ENCODE data around the gene TANC1. TPM values are rescaled to one million over a fixed set of nuclear protein-coding genes. Genes with fewer than 3 reads are reported as not detected.
A peak's percentile ranks its signal among the peaks of the same experiment; 100 is the strongest.

Gene TANC1
- total RNA-seq, 1 donor from 2014 or later: 18.5 TPM

DNA sequence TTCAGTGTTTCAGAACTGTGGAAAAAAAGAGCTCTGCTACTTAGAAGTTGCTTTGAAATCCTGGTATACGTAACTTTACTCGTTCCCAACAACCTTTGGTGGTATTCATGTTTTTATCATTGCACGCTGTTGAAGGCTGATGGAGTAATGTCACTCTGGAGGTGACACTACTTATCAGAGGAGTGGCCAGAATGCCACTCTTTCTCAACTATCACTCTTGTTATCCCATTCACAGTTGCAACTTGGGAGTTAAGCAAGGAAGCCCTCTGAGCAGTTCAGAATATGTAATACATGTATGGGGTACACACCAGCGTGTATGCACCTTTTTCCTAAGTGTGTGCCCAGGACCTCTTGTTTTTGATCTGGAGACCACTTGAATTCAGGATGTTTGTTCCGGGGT is 53.6 kb downstream of the TANC1 start:
- Histone ChIP-seq H3K27me3 (ENCODE audit: control insufficient read depth, insufficient read depth, low read length) (no peaks in the 10 kb centered on the region), H3K4me3 (ENCODE audit: low read depth, low read length) (no peak overlapping the region), H3K36me3 (ENCODE audit: control insufficient read depth, insufficient read depth, low read length) (no peaks in the 10 kb centered on the region)
- TF ChIP-seq, protein P1, sequence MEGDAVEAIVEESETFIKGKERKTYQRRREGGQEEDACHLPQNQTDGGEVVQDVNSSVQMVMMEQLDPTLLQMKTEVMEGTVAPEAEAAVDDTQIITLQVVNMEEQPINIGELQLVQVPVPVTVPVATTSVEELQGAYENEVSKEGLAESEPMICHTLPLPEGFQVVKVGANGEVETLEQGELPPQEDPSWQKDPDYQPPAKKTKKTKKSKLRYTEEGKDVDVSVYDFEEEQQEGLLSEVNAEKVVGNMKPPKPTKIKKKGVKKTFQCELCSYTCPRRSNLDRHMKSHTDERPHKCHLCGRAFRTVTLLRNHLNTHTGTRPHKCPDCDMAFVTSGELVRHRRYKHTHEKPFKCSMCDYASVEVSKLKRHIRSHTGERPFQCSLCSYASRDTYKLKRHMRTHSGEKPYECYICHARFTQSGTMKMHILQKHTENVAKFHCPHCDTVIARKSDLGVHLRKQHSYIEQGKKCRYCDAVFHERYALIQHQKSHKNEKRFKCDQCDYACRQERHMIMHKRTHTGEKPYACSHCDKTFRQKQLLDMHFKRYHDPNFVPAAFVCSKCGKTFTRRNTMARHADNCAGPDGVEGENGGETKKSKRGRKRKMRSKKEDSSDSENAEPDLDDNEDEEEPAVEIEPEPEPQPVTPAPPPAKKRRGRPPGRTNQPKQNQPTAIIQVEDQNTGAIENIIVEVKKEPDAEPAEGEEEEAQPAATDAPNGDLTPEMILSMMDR (IDR thresholded peaks at IDR 0.05; ENCODE audit: insufficient read depth, low read length, poor library complexity, severe bottlenecking): no peak
- no peak for DNase-seq (ENCODE audit: low read depth)

DNA sequence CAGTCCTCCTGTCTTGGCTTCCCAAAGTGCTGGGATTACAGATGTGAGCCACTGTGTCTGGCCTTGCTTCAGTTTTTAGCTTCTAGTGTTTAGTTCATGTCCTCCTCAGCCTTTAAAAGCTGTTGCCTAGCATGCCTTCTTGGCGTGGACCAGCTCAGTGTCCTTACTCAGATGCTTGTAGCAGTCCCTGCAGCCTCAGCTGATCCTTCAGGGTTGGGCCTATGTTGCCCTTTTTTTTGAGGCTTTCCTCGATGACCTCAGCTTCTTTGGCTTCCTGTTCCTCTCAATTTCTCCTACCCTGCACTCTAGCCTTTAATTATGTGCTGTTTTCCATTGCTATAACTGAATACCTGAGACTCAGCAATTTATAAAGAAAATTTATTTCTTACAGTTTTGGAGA is 57.7 kb downstream of the TANC1 start:
- H3K36me3 ChIP-seq (ENCODE audit: control insufficient read depth, insufficient read depth, low read length): peaks cover 1% of the 10 kb centered on the region
- TF ChIP-seq, protein P1 (IDR thresholded peaks at IDR 0.05; ENCODE audit: insufficient read depth, low read length, poor library complexity, severe bottlenecking): no peak
- no peak for DNase-seq (ENCODE audit: low read depth)
- no peaks in the 10 kb centered on the region for H3K27me3 ChIP-seq (ENCODE audit: control insufficient read depth, insufficient read depth, low read length)
- H3K4me3 ChIP-seq (ENCODE audit: low read depth, low read length): no peak overlapping the region

DNA sequence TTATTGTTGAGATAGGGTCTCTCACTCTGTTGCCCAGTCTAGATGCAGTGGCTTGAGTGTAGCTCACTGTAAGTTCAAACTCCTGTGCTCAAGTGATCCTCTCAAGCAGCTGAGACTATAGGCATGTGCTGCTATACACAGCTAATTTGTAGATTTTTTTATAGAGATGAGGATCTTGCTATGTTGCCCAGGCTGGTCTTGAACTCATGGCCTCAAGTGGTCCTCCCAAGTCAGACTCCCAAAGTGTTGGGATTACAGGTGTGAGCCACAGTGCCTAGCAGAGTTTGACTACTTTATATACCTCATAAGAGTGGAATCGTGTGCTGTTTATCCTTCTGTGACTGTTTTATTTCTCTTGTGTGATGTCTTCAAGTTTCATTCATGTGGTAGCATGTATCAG is 60.3 kb downstream of the TANC1 start:
- DNase-seq (ENCODE audit: low read depth): no peak
- H3K4me3 ChIP-seq (ENCODE audit: low read depth, low read length): no peak overlapping the region
- TF ChIP-seq, protein P1 (IDR thresholded peaks at IDR 0.05; ENCODE audit: insufficient read depth, low read length, poor library complexity, severe bottlenecking): no peak
- no peaks in the 10 kb centered on the region for H3K27me3 ChIP-seq (ENCODE audit: control insufficient read depth, insufficient read depth, low read length)
- peaks cover 1% of the 10 kb centered on the region for H3K36me3 ChIP-seq (ENCODE audit: control insufficient read depth, insufficient read depth, low read length)

DNA sequence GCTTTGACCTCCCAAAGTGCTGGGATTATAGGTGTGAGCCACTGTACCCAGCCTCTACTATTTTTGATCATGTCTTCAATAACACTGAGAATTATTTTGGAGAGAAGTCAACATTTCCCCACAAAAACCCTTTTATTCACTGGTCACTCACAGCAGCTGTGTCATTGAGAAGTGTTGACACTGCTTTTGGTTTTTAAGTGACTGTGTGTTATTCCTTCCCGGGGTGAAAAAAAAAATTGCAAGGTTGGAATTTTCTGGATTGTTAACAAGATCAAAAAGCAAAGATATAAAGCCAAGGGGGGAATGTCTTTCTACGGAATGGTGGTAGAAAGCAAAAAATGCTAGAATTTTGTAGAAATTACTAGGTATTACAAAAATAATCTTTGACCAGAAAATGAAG is 61.5 kb downstream of the TANC1 start:
- DNase-seq (ENCODE audit: low read depth): no peak
- peaks cover 1% of the 10 kb centered on the region for H3K36me3 ChIP-seq (ENCODE audit: control insufficient read depth, insufficient read depth, low read length)
- TF ChIP-seq, protein P1 (IDR thresholded peaks at IDR 0.05; ENCODE audit: insufficient read depth, low read length, poor library complexity, severe bottlenecking): no peak
- no peaks in the 10 kb centered on the region for H3K27me3 ChIP-seq (ENCODE audit: control insufficient read depth, insufficient read depth, low read length)
- no peak overlapping the region for H3K4me3 ChIP-seq (ENCODE audit: low read depth, low read length)

DNA sequence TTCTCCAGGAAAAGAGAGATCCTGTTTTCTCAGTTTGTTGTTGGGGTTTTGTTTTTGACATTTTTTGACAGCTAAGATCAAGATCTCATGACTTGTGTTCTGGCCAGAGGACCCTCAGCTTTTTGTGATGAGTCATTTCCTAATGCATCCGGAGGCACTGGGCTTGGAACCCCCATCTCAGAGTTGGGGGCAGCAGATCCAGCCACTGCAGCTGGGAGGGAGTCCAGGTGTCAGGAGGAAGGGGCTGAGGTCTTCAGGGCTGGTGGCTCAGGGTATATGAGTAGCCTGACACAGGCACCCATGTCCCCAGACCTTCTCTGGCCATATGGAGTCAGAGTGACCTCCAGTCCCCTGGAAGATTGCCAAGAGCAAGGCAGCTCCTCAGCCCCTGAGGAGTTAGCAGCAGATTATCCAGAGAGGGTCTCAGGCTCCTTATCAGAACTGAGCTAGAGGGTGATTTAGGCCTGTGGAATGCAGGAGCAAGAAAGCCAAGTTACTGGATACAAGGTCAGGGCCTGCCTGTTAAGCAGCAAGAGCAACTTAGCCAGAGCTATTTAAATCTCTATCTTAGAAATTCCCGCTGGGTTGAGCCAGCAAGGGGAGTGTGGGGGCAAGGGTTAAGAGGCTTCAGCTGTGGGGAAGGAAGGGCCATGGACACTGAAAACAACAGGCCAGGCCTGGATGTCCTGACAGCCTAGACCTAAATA is 62.4 kb downstream of the TANC1 start:
- no peaks in the 10 kb centered on the region for H3K27me3 ChIP-seq (ENCODE audit: control insufficient read depth, insufficient read depth, low read length)
- TF ChIP-seq, protein P1 (IDR thresholded peaks at IDR 0.05; ENCODE audit: insufficient read depth, low read length, poor library complexity, severe bottlenecking): no peak
- peak; percentile 43 for DNase-seq (ENCODE audit: low read depth)
- peaks cover 1% of the 10 kb centered on the region for H3K36me3 ChIP-seq (ENCODE audit: control insufficient read depth, insufficient read depth, low read length)
- no peak overlapping the region for H3K4me3 ChIP-seq (ENCODE audit: low read depth, low read length)

DNA sequence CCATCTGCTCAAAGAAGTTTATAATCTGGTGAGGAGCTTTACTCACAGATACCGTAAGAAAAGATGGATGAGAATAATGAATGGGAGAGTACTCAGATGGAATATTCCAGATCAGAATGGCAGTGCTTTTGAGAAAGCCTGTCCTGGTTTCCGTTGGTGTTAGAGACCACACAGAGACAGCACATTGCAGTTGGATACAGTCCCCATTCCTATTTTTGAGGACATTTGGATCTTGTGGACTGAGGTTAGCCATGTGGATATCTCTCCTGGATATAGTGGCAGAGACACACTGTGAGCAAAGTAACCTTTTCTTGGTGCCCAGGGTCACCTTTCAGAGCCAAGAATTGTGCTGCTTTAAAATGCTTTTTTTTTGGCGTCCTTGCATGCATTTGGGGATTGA is 63.7 kb downstream of the TANC1 start:
- TF ChIP-seq, protein P1 (IDR thresholded peaks at IDR 0.05; ENCODE audit: insufficient read depth, low read length, poor library complexity, severe bottlenecking): no peak
- Histone ChIP-seq H3K27me3 (ENCODE audit: control insufficient read depth, insufficient read depth, low read length) (no peaks in the 10 kb centered on the region), H3K4me3 (ENCODE audit: low read depth, low read length) (no peak overlapping the region), H3K36me3 (ENCODE audit: control insufficient read depth, insufficient read depth, low read length) (peaks cover 1% of the 10 kb centered on the region)
- no peak for DNase-seq (ENCODE audit: low read depth)
